A549 (cell line): ENCODE measurements around the gene ARHGEF3. TPM values are rescaled to one million over a fixed set of nuclear protein-coding genes. Genes with fewer than 3 reads are reported as not detected.

ENCODE experiments used
- ATAC-seq, 2 experiments: fragments of 200-7000 bp in 1 of 2; fragments of >200 bp in 1 of 2; cut with Nextera tagmentation in 1 of 2; cut with Tn5 transposase in 1 of 2; 3 replicates each; pipeline versions ENCODE4 v1.8.0 to v1.9.1; 2018 to 2020; ENCODE audit warnings: mild to moderate bottlenecking in 1 of 2, moderate library complexity in 1 of 2
- CTCF ChIA-PET: fragments of 300-600 bp; sonication (Branson Sonifier 250); formaldehyde crosslinking; extraction: SDS; loops from one replicate; lab custom pipeline; 2021; ENCODE audit warnings: antibody characterized with exemption, inconsistent platforms; lab: Yijun Ruan, JAX
- POLR2A ChIA-PET: fragments of 350-600 bp; formaldehyde crosslinking; extraction: SDS; loops from one replicate; lab custom pipeline; 2021; ENCODE audit warnings: antibody characterized with exemption, inconsistent platforms; lab: Yijun Ruan, JAX
- DNase-seq, 2 experiments: peaks; one replicate each; pipeline versions ENCODE4 v3.0.0 to v3.0.0-alpha.2; 2011 to 2016; ENCODE audit warnings: low read depth in 1 of 2, low spot score in 1 of 2
- FAIRE-seq: peaks from 2 replicates; lab custom pipeline; 2011; peaks lifted over from hg19 to GRCh38; lab: Jason Lieb, UNC
- H3K27ac ChIP-seq, 2 experiments: fragments of >200 bp; sonication (Bioruptor Twin); formaldehyde crosslinking; 3 replicates each; pipeline ENCODE4 v1.5.1; 2016 to 2017
- H3K4me1 ChIP-seq: fragments of >200 bp; sonication (Bioruptor Twin); formaldehyde crosslinking; 3 replicates; pipeline ENCODE4 v1.6.1; 2016
- H3K4me2 ChIP-seq: fragments of >200 bp; sonication (Bioruptor Twin); formaldehyde crosslinking; 3 replicates; pipeline ENCODE4 v1.6.1; 2016
- H3K4me3 ChIP-seq: fragments of >200 bp; sonication (Bioruptor Twin); formaldehyde crosslinking; 3 replicates; pipeline ENCODE4 v1.5.1; 2016
- H3K9me3 ChIP-seq: fragments of >200 bp; sonication (Bioruptor Twin); formaldehyde crosslinking; 3 replicates; pipeline ENCODE4 v1.6.1; 2016
- CBX2 ChIP-seq: fragments of 200-600 bp; sonication (generic); IDR thresholded peaks from 2 replicates; pipeline ENCODE4 v1.6.1; 2016; ENCODE audit warnings: low read depth, mild to moderate bottlenecking, borderline replicate concordance
- EHF ChIP-seq: fragments of 250-450 bp; sonication (Bioruptor Pico); IDR thresholded peaks from 2 replicates; pipeline ENCODE4 v1.5.0; 2020; ENCODE audit warnings: mild to moderate bottlenecking
- EP300 ChIP-seq, 2 experiments: fragments of >200 bp; sonication (Bioruptor Twin); formaldehyde crosslinking; IDR thresholded peaks; 2 replicates in 1 of 2; 3 replicates in 1 of 2; pipeline ENCODE4 v1.6.1; 2016 to 2017
- HOXB13 ChIP-seq: fragments of 250-450 bp; sonication (Bioruptor Pico); IDR thresholded peaks from 2 replicates; pipeline ENCODE4 v1.5.0; 2020; ENCODE audit warnings: low read depth, mild to moderate bottlenecking, moderate library complexity
- JUN ChIP-seq, 2 experiments: fragments of >200 bp; sonication (Bioruptor Twin); formaldehyde crosslinking; IDR thresholded peaks; 2 replicates in 1 of 2; 3 replicates in 1 of 2; pipeline ENCODE4 v1.6.1; 2016 to 2017
- KDM1A ChIP-seq: fragments of 200-600 bp; sonication (generic); IDR thresholded peaks from 2 replicates; pipeline ENCODE4 v1.6.1; 2016; ENCODE audit warnings: low read depth, mild to moderate bottlenecking
- MAZ ChIP-seq: fragments of 150-350 bp; IDR thresholded peaks from 2 replicates; pipeline ENCODE4 v1.6.1; 2014; ENCODE audit warnings: antibody characterized with exemption, low read depth, low read length, borderline replicate concordance
- POLR2AphosphoS2 ChIP-seq: conservative IDR thresholded peaks from 2 replicates; pipeline ENCODE4 v1.6.1; 2012; ENCODE audit warnings: low read length, improper control_type of control experiment, inconsistent platforms
- RNF2 ChIP-seq: fragments of 200-600 bp; sonication (generic); IDR thresholded peaks from 2 replicates; pipeline ENCODE4 v1.6.1; 2016; ENCODE audit warnings: low read depth, mild to moderate bottlenecking, antibody characterized with exemption, moderate library complexity, borderline replicate concordance
- WGBS: methylation state at CpG from one replicate; pipeline ENCODE4 v1.1.6; 2017; ENCODE audit errors: missing lambda C conversion rate; 5-methylcytosine and 5-hydroxymethylcytosine counted together
- polyA plus RNA-seq, 4 experiments: library from polyadenylated mRNA; depleted of rRNA in 3 of 4; stranded (reverse); fragments of >200 nt; fragmentation: RNase III in 1 of 4; extraction: RNeasy Plus Mini Kit Qiagen cat#74134 plus additional on column Dnase treatment in 1 of 4; gene quantifications; 2 replicates in 3 of 4; 3 replicates in 1 of 4; pipeline ENCODE4 v1.2.3, GENCODE V29; 2011 to 2017
- TF ChIP-seq, protein P1 (sequence below): fragments of 450-650 bp; IDR thresholded peaks from 2 replicates; pipeline ENCODE4 v1.6.1; 2014; ENCODE audit warnings: antibody characterized with exemption
- TF ChIP-seq, protein P2 (sequence below): IDR thresholded peaks from 2 replicates; pipeline ENCODE4 v1.6.1; 2012
- TF ChIP-seq, protein P3 (sequence below): fragments of 250-450 bp; sonication (Bioruptor Pico); IDR thresholded peaks from 2 replicates; pipeline ENCODE4 v1.5.0; 2021; ENCODE audit warnings: mild to moderate bottlenecking, moderate library complexity, borderline replicate concordance
- TF ChIP-seq, protein P4 (sequence below): fragments of >200 bp; sonication (Bioruptor Twin); formaldehyde crosslinking; IDR thresholded peaks from 3 replicates; pipeline ENCODE4 v1.5.1; 2016

The ARHGEF3 gene
- polyA plus RNA-seq, 2 of the 4 experiments (the other 2 are of a cell fraction) = 7.3 to 10.6 TPM

- no peak for TF ChIP-seq JUN (IDR thresholded peaks at IDR 0.05)
- no peak for TF ChIP-seq POLR2AphosphoS2
- TF ChIP-seq, all 56 proteins: peak for 0
Measured at GRCh38 chr3:56763233-56763632, 38.5 kb downstream of the ARHGEF3 start (continued).

DNA sequence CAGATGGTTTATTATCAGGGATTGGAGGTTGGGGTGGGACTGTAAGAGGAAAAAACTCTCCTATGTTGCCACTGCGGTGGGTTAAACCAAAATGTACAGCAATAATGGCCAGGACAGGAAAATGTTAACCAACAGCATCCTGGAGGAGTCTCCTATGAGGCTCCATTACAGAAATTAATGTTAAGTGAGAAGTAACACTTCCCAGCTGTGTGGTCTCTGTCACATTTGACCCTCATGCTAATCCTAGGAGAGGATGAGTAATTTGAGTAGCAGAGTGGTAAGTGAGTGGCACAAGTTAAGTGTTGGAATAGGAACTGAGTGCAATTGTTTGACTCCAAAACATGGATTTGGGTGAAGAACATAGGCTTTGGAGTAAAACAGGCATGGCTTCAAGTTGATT, 39.0 kb downstream of the ARHGEF3 start:
- ATAC-seq (no peak), DNase-seq (no peak), FAIRE-seq (no peak)
- Histone ChIP-seq H3K4me1 (peaks cover 12% of the 10 kb centered on the region; the same call in 1 of the 3 replicates), H3K4me3 (no peak overlapping the region), H3K4me2 (no peak overlapping the region), H3K27ac (no peak overlapping the region), H3K9me3 (no peaks in the 10 kb centered on the region)
- no peak for TF ChIP-seq EHF (CRISPR knock-in tag)
- no peak for TF ChIP-seq EP300 (IDR thresholded peaks at IDR 0.05)
- TF ChIP-seq KDM1A = no peak
- TF ChIP-seq, protein P1, sequence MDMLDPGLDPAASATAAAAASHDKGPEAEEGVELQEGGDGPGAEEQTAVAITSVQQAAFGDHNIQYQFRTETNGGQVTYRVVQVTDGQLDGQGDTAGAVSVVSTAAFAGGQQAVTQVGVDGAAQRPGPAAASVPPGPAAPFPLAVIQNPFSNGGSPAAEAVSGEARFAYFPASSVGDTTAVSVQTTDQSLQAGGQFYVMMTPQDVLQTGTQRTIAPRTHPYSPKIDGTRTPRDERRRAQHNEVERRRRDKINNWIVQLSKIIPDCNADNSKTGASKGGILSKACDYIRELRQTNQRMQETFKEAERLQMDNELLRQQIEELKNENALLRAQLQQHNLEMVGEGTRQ = no peak
- no peak for TF ChIP-seq CBX2
- TF ChIP-seq, protein P2, sequence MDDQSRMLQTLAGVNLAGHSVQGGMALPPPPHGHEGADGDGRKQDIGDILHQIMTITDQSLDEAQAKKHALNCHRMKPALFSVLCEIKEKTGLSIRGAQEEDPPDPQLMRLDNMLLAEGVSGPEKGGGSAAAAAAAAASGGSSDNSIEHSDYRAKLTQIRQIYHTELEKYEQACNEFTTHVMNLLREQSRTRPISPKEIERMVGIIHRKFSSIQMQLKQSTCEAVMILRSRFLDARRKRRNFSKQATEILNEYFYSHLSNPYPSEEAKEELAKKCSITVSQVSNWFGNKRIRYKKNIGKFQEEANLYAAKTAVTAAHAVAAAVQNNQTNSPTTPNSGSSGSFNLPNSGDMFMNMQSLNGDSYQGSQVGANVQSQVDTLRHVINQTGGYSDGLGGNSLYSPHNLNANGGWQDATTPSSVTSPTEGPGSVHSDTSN = no peak
- no peak for TF ChIP-seq HOXB13 (CRISPR knock-in tag)
- no peak for TF ChIP-seq RNF2
- WGBS = 100% methylated on average over 1 of the region's 1 CpG
- POLR2A ChIA-PET = no interaction called here
- CTCF ChIA-PET = no interaction called here

DNA sequence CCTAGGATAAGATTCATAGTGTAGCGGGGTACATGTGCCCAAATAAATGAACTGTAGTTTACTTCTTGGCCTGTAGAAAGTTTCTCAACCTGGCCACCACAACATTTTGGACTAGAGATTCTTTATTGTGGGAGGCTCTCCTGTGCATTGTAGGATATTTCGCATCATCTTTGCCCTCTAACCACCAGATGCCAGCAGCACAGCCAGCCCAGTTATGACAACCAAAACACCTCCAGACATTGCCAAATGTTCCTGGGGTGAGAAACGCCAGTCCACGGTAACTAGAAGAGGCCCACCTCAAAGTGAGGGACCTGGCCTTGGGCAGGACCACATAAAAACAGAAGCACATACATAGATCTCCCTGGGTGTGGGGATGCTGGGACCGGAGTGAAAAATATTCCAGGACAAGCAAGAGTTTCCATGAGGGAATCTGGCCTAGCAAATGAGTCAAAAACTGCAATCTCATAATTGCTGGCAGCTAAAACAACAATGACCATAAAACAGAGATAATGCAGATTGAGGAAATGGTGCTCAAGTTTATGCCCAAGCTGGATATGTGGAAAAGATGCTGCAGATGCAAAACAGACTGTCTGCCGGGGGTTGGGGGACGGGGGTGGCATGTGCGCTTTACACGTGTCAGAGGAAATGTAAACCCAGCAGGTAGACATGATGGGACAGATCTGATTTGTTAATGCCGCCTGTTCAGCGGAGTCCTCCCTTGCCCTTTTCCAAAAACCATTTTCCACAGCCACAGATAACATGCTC, 39.7 kb downstream of the ARHGEF3 start:
- WGBS = 96% methylated on average over 11 of the region's 11 CpGs

More for the DNA sequence above, 39.7 kb downstream of the ARHGEF3 start:
- DNase-seq (no peak), ATAC-seq (no peak), FAIRE-seq (no peak)
- POLR2A ChIA-PET = no interaction called here
- CTCF ChIA-PET = no interaction called here
- no peak overlapping the region for H3K4me2 ChIP-seq
- H3K4me1 ChIP-seq = peaks cover 12% of the 10 kb centered on the region; the same call in 1 of the 3 replicates
- no peak overlapping the region for H3K4me3 ChIP-seq
- TF ChIP-seq, protein P3, sequence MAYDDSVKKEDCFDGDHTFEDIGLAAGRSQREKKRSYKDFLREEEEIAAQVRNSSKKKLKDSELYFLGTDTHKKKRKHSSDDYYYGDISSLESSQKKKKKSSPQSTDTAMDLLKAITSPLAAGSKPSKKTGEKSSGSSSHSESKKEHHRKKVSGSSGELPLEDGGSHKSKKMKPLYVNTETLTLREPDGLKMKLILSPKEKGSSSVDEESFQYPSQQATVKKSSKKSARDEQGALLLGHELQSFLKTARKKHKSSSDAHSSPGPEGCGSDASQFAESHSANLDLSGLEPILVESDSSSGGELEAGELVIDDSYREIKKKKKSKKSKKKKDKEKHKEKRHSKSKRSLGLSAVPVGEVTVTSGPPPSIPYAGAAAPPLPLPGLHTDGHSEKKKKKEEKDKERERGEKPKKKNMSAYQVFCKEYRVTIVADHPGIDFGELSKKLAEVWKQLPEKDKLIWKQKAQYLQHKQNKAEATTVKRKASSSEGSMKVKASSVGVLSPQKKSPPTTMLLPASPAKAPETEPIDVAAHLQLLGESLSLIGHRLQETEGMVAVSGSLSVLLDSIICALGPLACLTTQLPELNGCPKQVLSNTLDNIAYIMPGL (CRISPR knock-in tag) = no peak
- TF ChIP-seq, protein P4, sequence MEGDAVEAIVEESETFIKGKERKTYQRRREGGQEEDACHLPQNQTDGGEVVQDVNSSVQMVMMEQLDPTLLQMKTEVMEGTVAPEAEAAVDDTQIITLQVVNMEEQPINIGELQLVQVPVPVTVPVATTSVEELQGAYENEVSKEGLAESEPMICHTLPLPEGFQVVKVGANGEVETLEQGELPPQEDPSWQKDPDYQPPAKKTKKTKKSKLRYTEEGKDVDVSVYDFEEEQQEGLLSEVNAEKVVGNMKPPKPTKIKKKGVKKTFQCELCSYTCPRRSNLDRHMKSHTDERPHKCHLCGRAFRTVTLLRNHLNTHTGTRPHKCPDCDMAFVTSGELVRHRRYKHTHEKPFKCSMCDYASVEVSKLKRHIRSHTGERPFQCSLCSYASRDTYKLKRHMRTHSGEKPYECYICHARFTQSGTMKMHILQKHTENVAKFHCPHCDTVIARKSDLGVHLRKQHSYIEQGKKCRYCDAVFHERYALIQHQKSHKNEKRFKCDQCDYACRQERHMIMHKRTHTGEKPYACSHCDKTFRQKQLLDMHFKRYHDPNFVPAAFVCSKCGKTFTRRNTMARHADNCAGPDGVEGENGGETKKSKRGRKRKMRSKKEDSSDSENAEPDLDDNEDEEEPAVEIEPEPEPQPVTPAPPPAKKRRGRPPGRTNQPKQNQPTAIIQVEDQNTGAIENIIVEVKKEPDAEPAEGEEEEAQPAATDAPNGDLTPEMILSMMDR = no peak
- TF ChIP-seq MAZ = no peak
- no peaks in the 10 kb centered on the region for H3K9me3 ChIP-seq
- no peak overlapping the region for H3K27ac ChIP-seq
